Neuronal stem cell (in vitro differentiated cells): ENCODE results near the gene A2M.
A peak's percentile ranks its signal among the peaks of the same experiment; 100 is the strongest.

ENCODE experiments used
- DNase-seq: peaks from one replicate; pipeline ENCODE4 v3.0.0-alpha.2; 2013; ENCODE audit warnings: low spot score
- H2AFZ ChIP-seq: one replicate; pipeline ENCODE4 v1.6.1; 2013; ENCODE audit warnings: mild to moderate bottlenecking, low read length, inconsistent platforms
- H2AK5ac ChIP-seq: 2 replicates; pipeline ENCODE4 v1.6.1; 2013; ENCODE audit warnings: low read depth, mild to moderate bottlenecking, inconsistent platforms, low read length, moderate library complexity, mixed read lengths
- H2BK120ac ChIP-seq: 2 replicates; pipeline ENCODE4 v1.6.1; 2013; ENCODE audit warnings: low read depth, mild to moderate bottlenecking, inconsistent platforms, low read length, moderate library complexity, mixed read lengths
- H2BK12ac ChIP-seq: one replicate; pipeline ENCODE4 v1.6.1; 2013; ENCODE audit warnings: low read length, inconsistent platforms
- H2BK15ac ChIP-seq: 2 replicates; pipeline ENCODE4 v1.6.1; 2013; ENCODE audit warnings: mild to moderate bottlenecking, low read length, inconsistent platforms, mixed read lengths
- H2BK5ac ChIP-seq: one replicate; pipeline ENCODE4 v1.6.1; 2013; ENCODE audit warnings: inconsistent platforms, mild to moderate bottlenecking, low read length, moderate library complexity
- H3K14ac ChIP-seq: one replicate; pipeline ENCODE4 v1.6.1; 2013; ENCODE audit warnings: low read length, inconsistent platforms
- H3K18ac ChIP-seq: 2 replicates; pipeline ENCODE4 v1.6.1; 2013; ENCODE audit warnings: low read length, inconsistent platforms
- H3K23ac ChIP-seq: 2 replicates; pipeline ENCODE4 v1.6.1; 2013; ENCODE audit warnings: low read depth, mild to moderate bottlenecking, mixed read lengths, low read length, inconsistent platforms; ENCODE audit not compliant: poor library complexity
- H3K27ac ChIP-seq: replicated peaks from 3 replicates; pipeline ENCODE4 v1.5.1; 2013; ENCODE audit warnings: low read length, inconsistent platforms
- H3K27me3 ChIP-seq, 3 experiments: 2 replicates each; pipeline ENCODE4 v1.6.1; 2013; ENCODE audit warnings: low read length in 3 of 3, mild to moderate bottlenecking in 2 of 3, inconsistent platforms in 1 of 3, low read depth in 1 of 3, mixed read lengths in 1 of 3, moderate library complexity in 1 of 3; ENCODE audit not compliant: control insufficient read depth in 3 of 3, insufficient read depth in 3 of 3
- H3K36me3 ChIP-seq, 2 donors: replicated peaks in 1 of 2; 2 replicates each; pipeline ENCODE4 v1.6.1; 2013; ENCODE audit warnings: low read length in 2 of 2; ENCODE audit not compliant: control insufficient read depth in 2 of 2, insufficient read depth in 2 of 2
- H3K4ac ChIP-seq: 2 replicates; pipeline ENCODE4 v1.6.1; 2013; ENCODE audit warnings: inconsistent platforms, mild to moderate bottlenecking, low read length, moderate library complexity
- H3K4me1 ChIP-seq, 2 donors: 1 replicate in 1 of 2; 2 replicates in 1 of 2; pipeline ENCODE4 v1.6.1; 2013; ENCODE audit warnings: low read length in 2 of 2, low read depth in 1 of 2; ENCODE audit not compliant: control insufficient read depth in 2 of 2, insufficient read depth in 1 of 2
- H3K4me2 ChIP-seq: one replicate; pipeline ENCODE4 v1.6.1; 2013; ENCODE audit warnings: mild to moderate bottlenecking, low read length, inconsistent platforms; ENCODE audit not compliant: insufficient read depth, poor library complexity, severe bottlenecking
- H3K4me3 ChIP-seq, 2 donors: 2 replicates each; pipeline ENCODE4 v1.5.1; 2013; ENCODE audit warnings: low read length in 2 of 2, mild to moderate bottlenecking in 2 of 2, inconsistent platforms in 1 of 2, moderate library complexity in 1 of 2
- H3K79me1 ChIP-seq: one replicate; pipeline ENCODE4 v1.6.1; 2013; ENCODE audit warnings: low read depth, mild to moderate bottlenecking, inconsistent platforms, low read length, moderate library complexity
- H3K9ac ChIP-seq: one replicate; pipeline ENCODE4 v1.6.1; 2013; ENCODE audit warnings: mild to moderate bottlenecking, low read depth, low read length, inconsistent platforms; ENCODE audit not compliant: poor library complexity
- H3K9me3 ChIP-seq, 2 donors: replicated peaks in 1 of 2; 2 replicates each; pipeline versions ENCODE3 to v1.6.1; 2013; ENCODE audit warnings: low read length in 2 of 2, mild to moderate bottlenecking in 2 of 2, inconsistent platforms in 1 of 2, low read depth in 1 of 2, mixed read lengths in 1 of 2, moderate library complexity in 1 of 2; ENCODE audit not compliant: control insufficient read depth in 2 of 2, insufficient read depth in 1 of 2
- H4K8ac ChIP-seq: one replicate; pipeline ENCODE4 v1.6.1; 2013; ENCODE audit warnings: low read depth, mild to moderate bottlenecking, inconsistent platforms, low read length, moderate library complexity
- H4K91ac ChIP-seq: one replicate; pipeline ENCODE4 v1.6.1; 2013; ENCODE audit warnings: low read length, low read depth, mild to moderate bottlenecking, inconsistent platforms; ENCODE audit not compliant: poor library complexity
- WGBS, 2 donors: extraction: QIAGEN DNeasy Blood & Tissue Kit; methylation state at CpG; one replicate each; pipeline ENCODE4 v1.1.7; 2013; ENCODE audit warnings: missing lambda C conversion rate in 2 of 2, mixed read lengths in 1 of 2; ENCODE audit not compliant: insufficient read length in 2 of 2, insufficient replicate concordance in 1 of 2; ENCODE audit errors: extremely low coverage in 2 of 2; 5-methylcytosine and 5-hydroxymethylcytosine counted together

Gene A2M

DNA sequence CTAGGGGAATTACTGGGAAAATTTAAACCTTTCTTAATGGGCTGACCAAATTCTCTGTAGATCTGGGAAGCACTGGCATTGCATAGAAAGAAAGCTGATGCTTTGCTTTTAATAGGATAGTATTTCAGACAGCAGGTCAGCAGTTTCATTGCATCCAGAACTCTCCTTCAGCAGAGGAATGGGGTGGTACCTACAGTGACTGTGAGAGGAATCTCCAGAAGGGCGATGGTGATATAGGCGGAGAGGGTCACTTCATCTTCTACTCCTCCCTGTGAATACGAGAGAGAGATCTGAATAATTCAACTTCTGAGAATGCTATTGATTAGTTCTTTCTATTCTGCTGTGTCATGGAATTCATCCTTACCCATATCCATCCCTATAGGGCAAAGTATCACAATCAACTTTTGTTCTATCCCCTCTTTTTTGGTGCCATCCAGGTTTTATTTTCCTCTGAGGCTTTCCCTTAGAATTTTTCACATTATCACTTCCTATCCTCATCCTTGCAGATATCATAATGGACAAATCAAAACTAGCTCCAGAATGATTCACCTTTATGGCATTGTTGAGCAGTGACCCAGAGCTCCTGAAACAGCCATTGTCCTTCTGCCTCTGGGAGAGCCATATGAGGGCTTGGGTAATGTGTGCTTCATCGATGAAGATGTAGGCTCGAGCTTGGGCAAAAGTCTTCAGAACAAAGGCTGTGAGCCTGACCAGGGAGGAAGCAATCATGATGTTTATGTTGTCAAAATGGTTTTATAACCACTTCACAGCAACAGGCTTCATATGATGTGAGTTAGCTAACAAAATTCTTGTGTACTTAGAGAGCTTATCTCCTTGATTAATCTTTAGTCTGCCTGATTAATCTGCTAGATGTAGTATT lies 38.3 kb downstream of the A2M start:
- Histone ChIP-seq H2BK120ac (no peak overlapping the region), H3K9me3 (peaks cover 3% of the 10 kb centered on the region in 2 donors), H3K23ac (no peak overlapping the region), H3K14ac (no peak overlapping the region), H3K18ac (no peak overlapping the region), H2BK12ac (no peak overlapping the region), H3K9ac (no peak overlapping the region), H4K91ac (no peak overlapping the region), H2AK5ac (no peak overlapping the region), H3K4me3 (no peak overlapping the region), H3K4me2 (no peak overlapping the region), H3K4ac (no peak overlapping the region), H3K27ac (no peak overlapping the region), H2AFZ (no peak overlapping the region), H3K36me3 (peaks cover 0 to 100% of the 10 kb centered on the region in 2 donors), H3K4me1 (no peaks in the 10 kb centered on the region), H3K27me3 (no peaks in the 10 kb centered on the region), H2BK5ac (no peak overlapping the region), H3K79me1 (no peaks in the 10 kb centered on the region), H4K8ac (no peak overlapping the region), H2BK15ac (no peak overlapping the region)
- no peak for DNase-seq
- WGBS, 2 donors = no CpG with 5 or more reads among the region's 5 CpGs

DNA sequence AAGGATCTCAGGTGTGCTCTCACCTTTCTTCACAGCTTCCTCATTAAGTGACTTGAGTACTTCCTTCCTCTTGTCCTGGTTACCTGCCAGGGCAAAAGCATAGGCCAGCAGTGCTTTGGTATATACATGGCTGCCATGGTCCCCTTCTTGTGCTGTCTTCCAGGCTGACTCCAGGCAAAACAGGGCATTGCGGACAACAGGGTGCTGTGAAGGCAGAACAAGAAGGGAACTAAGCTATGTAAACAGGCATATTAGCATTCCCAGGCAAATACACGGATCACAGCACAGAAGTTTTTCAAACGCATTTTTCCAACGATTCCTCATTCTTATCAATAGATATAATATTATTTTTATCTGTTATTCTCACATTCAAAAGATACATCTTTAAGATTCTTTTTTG lies 39.0 kb downstream of the A2M start:
- H4K91ac ChIP-seq = no peak overlapping the region
- no peak overlapping the region for H3K23ac ChIP-seq
- no peak overlapping the region for H2BK15ac ChIP-seq
- no peaks in the 10 kb centered on the region for H3K27me3 ChIP-seq
- no peak overlapping the region for H3K18ac ChIP-seq
- no peak overlapping the region for H2BK12ac ChIP-seq
- no peak overlapping the region for H2BK5ac ChIP-seq
- H2BK120ac ChIP-seq = no peak overlapping the region
- no peak overlapping the region for H2AFZ ChIP-seq
- WGBS, 2 donors = no CpG with 5 or more reads among the region's 4 CpGs
- no peak overlapping the region for H3K14ac ChIP-seq
- H3K4me3 ChIP-seq = no peak overlapping the region
- peaks cover 0 to 100% of the 10 kb centered on the region in 2 donors for H3K36me3 ChIP-seq
- no peak overlapping the region for H3K4ac ChIP-seq
- H3K79me1 ChIP-seq = no peaks in the 10 kb centered on the region
- no peaks in the 10 kb centered on the region for H3K4me1 ChIP-seq
- no peak overlapping the region for H3K9ac ChIP-seq
- peaks cover 0 to 2% of the 10 kb centered on the region in 2 donors for H3K9me3 ChIP-seq
- no peak for DNase-seq
- no peak overlapping the region for H3K27ac ChIP-seq
- H2AK5ac ChIP-seq = no peak overlapping the region
- H3K4me2 ChIP-seq = no peak overlapping the region
- peak overlapping the region; percentile 78 for H4K8ac ChIP-seq

DNA sequence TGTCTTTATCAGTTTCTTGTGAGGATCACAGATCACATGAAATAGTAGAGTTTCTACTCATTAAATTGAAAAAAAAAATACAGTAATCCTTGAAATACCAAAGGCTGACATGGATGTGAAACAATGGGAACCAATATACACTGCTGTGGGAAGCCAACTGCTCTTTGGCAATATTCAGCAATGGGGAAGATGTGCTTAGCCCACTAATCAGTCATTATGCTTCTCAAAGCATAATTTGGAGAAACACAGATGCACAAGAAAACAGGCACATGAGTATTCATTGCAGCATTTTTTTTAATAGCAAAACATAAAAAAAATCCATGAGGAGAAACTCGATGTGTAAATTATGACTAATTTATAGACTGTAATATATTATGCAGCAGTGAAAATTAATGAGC lies 40.6 kb downstream of the A2M start:
- peaks cover 0 to 2% of the 10 kb centered on the region in 2 donors for H3K9me3 ChIP-seq
- no peak overlapping the region for H3K27ac ChIP-seq
- no peak overlapping the region for H3K4me2 ChIP-seq
- H3K79me1 ChIP-seq = no peaks in the 10 kb centered on the region
- no peak overlapping the region for H3K4ac ChIP-seq
- no peak overlapping the region for H2BK5ac ChIP-seq
- H3K9ac ChIP-seq = no peak overlapping the region
- H3K14ac ChIP-seq = no peak overlapping the region
- H2AFZ ChIP-seq = no peak overlapping the region
- no peak overlapping the region for H4K91ac ChIP-seq
- H4K8ac ChIP-seq = no peak overlapping the region
- H2BK120ac ChIP-seq = no peak overlapping the region
- no peak overlapping the region for H2AK5ac ChIP-seq
- H3K4me3 ChIP-seq = no peak overlapping the region
- no peak overlapping the region for H2BK12ac ChIP-seq
- peaks cover 0 to 100% of the 10 kb centered on the region in 2 donors for H3K36me3 ChIP-seq
- H3K4me1 ChIP-seq = no peaks in the 10 kb centered on the region
- H2BK15ac ChIP-seq = no peak overlapping the region
- H3K23ac ChIP-seq = no peak overlapping the region
- WGBS, 2 donors = no CpG with 5 or more reads among the region's 1 CpG
- DNase-seq = no peak
- H3K18ac ChIP-seq = no peak overlapping the region
- no peaks in the 10 kb centered on the region for H3K27me3 ChIP-seq

DNA sequence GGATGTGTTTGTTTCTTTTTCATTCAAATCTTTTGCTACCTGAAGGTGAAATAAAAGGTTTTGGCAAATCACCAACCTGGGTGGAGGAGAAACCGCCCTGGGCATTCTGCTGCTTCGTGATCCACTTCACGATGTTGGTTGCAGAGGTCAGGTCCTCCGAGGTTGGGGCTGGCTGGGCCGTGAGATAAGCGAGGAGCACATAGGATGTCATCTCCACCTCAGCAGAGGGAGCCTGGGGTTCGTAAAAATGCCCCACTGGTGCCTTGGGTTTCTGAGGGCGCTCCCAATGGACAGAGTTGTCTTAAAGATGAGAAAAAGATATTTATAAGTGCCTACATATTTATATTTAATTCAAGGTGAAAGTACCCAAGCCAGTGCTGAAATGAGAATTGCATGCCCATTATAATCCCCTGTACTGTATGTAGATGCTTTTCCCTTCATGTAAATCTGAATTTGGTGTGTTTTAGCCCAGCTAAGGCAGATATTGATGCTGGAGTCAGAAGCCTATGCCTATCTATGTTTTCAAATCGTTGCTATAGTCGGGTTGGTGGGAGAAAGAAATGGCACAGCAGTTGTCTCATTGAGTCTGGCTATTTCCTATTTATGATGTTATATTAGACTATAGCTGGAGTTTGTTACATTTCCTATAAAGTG lies 41.1 kb downstream of the A2M start:
- no peak overlapping the region for H3K23ac ChIP-seq
- no peaks in the 10 kb centered on the region for H3K27me3 ChIP-seq
- no peak overlapping the region for H2BK15ac ChIP-seq
- no peak overlapping the region for H2BK120ac ChIP-seq
- no peak overlapping the region for H2AFZ ChIP-seq
- H3K4ac ChIP-seq = no peak overlapping the region
- H3K9me3 ChIP-seq = peaks cover 0 to 2% of the 10 kb centered on the region in 2 donors
- no peak overlapping the region for H4K91ac ChIP-seq
- H3K9ac ChIP-seq = no peak overlapping the region
- H3K14ac ChIP-seq = no peak overlapping the region
- H4K8ac ChIP-seq = no peak overlapping the region
- no peak for DNase-seq
- no peak overlapping the region for H2BK12ac ChIP-seq
- no CpG with 5 or more reads among the region's 10 CpGs for WGBS, 2 donors
- H3K18ac ChIP-seq = no peak overlapping the region
- no peak overlapping the region for H2BK5ac ChIP-seq
- no peak overlapping the region for H3K4me2 ChIP-seq
- no peaks in the 10 kb centered on the region for H3K79me1 ChIP-seq
- no peak overlapping the region for H3K27ac ChIP-seq
- H3K4me1 ChIP-seq = no peaks in the 10 kb centered on the region
- H2AK5ac ChIP-seq = no peak overlapping the region
- H3K4me3 ChIP-seq = no peak overlapping the region
- peaks cover 0 to 100% of the 10 kb centered on the region in 2 donors for H3K36me3 ChIP-seq
